Measurements from ENCODE around the gene RGS6.

Gene RGS6

DNA sequence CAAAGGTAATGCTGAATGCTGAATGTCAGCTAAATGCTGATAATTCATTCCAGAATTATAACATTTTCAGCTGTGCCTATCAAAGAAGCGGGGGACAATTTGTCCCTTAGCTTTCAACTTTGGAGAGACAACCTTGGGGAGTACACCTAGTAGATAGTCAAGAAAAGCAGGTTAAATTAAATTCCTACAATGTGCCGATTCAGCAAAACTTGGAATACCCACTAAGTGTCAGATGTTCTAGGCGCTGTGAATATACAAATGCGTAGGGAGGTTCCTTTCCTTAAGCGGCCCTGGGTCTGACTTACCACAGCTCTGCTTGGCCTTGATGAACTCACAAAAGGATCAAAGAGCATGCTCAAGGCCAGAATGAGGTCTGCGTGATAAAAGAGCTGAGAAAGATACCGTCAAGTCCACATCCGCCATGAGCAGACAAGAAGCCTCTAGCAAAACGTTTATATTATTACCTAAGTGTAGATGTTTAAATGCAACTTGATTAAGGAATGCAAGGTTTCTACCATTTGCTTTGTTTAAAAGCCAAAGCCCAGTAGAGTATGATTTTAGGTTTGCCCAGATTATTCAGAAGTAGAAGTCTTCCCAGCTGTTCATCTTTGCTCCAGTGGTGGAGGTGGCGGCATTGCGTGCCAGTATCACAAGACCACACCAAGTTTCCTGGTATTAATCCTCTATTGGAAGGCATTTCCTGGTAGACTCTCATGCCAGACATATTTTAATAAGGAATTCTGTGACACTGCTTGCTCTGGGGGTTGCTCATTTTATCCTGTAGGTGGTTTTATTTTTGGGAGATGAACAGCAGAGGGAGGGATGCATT lies 593.1 kb downstream of the RGS6 start:
- no peak for DNase-seq (ENCODE audit: low read depth)

DNA sequence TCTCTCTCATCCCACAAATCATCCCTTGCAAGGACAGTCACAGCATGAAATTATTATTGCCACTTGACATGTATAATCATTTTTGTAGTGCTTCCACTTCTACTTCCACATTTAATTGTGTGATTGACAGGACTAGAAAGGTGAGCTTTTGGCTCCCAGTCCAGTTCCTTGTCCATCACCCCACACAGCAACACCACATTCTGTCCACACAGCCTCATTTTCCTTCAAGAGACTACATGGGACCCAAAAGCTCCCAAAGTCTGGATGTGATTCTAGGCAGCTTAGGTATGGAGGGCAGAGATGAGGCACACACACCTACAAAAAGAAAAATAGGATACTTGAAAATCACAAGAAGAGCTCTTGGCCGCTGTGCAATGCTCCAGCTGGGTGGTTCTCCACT lies 595.4 kb downstream of the RGS6 start:
- no peak for DNase-seq (ENCODE audit: low read depth)

DNA sequence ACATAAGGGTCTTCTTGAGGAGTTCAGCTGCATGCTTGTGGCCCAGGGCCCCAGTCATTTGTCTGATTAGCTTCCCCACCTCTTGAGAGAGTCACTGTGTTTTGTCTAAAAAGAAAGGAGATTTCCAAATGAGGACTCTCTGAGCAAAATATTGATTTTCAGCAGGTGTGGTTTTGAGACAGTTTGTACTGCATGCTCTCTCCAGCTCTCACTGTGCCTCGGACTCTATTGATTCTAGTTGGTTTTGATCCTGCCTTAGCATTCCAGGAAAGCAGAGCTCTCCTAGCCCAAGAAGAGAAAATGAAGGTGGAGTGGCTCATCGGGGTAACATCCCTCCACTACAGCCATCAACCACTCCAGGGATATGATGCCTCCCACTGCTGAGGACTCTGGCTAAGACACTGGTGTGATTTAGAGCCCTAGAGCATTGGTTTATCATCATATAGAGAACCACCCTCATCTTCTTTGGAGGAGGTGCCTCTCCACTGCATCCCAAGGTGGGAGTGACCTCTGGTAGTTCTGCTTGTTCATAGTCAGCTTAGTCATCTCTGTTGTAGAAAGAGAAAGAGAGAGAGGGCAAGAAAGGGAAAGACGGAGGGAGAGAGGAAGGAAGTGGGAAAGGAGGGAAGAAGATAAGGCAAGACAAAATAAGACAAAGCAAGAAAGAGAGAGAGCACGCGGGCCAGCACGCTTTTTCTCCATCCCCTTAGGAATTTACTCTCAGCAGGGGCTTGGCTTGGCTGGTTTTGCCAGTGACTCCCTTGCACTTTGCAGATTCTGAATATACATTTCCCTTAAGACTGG lies 596.0 kb downstream of the RGS6 start:
- no peak for DNase-seq (ENCODE audit: low read depth)

GRCh38 chr14:72528863-72529175 lies 596.6 kb downstream of the RGS6 start:
- no peak for DNase-seq (ENCODE audit: low read depth)

DNA sequence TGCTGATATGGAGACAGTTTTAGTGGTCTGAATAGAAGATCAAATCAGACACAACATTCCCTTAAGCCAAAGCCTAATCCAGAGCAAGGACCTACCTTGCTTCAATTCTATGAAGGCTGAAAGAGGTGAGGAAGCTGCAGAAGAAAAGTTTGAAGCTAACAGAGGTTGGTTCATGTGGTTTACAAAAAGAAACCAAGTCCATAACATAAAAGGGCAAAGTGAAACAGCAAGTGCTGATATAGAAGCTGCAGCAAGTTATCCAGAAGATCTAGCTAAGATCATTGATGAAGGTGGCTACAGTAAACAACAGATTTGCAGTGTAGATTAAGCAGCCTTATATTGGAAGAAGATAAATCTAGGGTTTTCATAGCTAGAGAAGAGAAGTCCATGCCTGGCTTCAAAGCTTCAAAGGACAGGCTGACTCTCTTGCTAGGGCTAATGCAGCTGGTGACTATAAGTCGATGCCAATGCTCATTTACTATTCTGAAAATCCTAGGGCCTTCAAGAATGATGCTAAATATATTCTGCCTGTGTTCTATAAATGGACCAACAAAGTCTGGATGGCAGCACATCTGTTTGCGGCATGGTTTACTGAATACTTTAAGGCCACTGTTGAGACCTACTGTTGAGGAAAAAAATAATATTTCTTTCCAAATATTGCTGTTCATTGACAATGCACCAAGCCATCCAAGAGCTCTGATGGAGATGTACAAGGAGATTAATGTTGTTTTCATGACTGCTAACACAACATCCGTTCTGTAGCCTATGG lies 600.6 kb downstream of the RGS6 start:
- no peak for DNase-seq (ENCODE audit: low read depth)

DNA sequence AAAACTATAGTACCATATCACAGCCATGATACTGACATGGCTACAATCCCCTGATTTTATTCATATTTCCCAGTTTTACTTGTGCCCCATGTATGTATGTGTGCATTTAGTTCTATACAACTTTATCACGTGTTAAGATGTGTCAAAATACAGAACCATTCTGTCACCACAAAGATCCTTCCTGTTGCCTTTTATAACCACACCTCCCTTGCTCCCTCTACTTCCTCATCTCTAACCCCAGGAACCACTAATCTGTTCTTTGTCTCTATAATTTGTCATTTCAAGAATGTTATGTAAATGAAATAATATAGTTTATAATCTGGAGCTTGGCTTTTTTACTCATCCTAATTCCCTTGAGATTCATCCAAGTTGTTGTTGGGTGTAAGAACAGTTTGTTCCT lies 603.3 kb downstream of the RGS6 start:
- no peak for DNase-seq (ENCODE audit: low read depth)

DNA sequence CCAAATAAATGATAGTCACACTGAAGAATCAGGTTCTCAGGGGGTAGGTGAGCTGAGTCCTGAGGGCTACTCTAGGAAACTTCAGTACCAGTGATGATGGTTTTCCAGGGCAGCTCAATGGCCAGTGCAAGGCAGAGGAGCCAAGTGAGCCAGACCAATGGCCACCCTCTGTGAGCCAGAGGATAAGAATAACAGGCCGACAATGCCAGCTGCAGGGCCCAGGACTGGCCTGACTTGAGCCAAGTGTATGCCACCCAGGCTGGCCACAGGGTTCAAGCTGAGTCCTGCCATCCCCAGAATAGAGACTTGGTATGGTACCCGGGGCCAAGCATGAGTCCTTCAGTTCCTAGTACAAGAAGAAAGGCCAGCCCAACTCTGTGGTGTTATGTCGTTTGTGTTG lies 606.2 kb downstream of the RGS6 start:
- DNase-seq (ENCODE audit: low read depth), result no peak

- no peak for DNase-seq (ENCODE audit: low read depth)
Observed at GRCh38 chr14:72539661-72540315, 607.6 kb downstream of the RGS6 start.

GRCh38 chr14:72540836-72541235 lies 608.6 kb downstream of the RGS6 start:
- no peak for DNase-seq (ENCODE audit: low read depth)

- DNase-seq (ENCODE audit: low read depth), result no peak
Observed at GRCh38 chr14:72541546-72541945, 609.3 kb downstream of the RGS6 start.

- DNase-seq (ENCODE audit: low read depth), result no peak
Observed at GRCh38 chr14:72543341-72543740, 611.1 kb downstream of the RGS6 start.

DNA sequence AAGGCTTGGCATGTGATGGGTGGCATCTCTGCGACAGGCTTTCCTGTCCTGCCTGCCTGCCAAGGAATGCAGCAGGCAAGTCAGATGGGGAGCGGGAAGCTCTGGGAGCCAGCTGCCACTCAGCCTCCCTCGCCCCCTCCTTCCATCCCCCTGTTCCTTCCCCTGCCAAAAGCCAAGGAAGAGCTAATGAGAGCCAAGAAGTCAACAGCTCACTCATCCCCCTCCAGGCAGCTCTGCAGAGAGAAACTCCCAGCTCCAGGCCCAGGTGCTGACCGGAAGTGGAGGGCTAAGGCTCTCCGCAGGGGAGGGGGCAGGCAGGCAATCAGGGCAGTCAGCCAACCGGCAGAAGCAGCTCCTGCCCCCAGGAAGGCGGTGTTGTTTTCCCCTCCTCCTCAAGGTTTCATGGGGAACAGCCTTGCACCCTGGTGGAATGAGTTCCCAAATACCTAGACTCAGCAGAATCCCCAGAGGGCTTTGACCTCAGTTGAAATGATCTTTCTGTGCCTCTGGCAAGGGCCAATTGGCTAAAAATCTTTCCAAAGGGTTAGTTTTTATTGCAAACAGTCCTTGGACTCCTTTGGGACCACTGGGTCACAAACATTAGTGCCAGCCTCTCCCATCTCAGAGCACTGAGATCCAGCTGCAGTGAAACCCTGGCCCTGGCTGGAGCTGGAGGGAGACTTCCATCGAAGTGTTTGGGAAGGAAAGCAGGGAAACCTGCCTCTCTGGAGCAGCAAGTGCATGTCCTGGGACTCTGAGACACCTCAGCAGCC lies 612.6 kb downstream of the RGS6 start:
- no peak for DNase-seq (ENCODE audit: low read depth)

- no peak for DNase-seq (ENCODE audit: low read depth)
Observed at GRCh38 chr14:72545411-72546311, 613.4 kb downstream of the RGS6 start.

GRCh38 chr14:72546344-72547016 lies 614.3 kb downstream of the RGS6 start:
- DNase-seq (ENCODE audit: low read depth), result no peak

GRCh38 chr14:72547999-72548398 lies 615.8 kb downstream of the RGS6 start:
- no peak for DNase-seq (ENCODE audit: low read depth)

DNA sequence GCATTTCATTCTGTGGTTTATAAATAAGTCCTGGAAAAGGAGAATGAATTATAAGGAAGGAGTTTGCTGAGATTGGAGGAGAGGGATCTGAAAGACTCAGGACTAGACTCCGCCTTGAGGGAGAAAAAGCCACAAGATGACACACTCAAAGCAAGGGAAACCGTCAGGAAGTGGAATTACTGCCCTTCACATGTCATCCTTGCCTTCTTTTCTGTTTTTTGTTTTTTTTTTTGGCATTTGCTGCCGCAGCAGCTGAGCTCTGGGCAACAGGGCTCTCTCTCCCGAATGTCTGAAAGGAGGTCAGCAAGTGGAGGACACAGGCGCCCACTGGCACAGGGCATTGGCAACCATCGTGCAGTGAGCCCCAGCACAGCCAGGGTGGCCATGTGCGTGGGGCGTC lies 616.8 kb downstream of the RGS6 start:
- DNase-seq (ENCODE audit: low read depth), result no peak

GRCh38 chr14:72549854-72550253 lies 617.6 kb downstream of the RGS6 start:
- no peak for DNase-seq (ENCODE audit: low read depth)

DNA sequence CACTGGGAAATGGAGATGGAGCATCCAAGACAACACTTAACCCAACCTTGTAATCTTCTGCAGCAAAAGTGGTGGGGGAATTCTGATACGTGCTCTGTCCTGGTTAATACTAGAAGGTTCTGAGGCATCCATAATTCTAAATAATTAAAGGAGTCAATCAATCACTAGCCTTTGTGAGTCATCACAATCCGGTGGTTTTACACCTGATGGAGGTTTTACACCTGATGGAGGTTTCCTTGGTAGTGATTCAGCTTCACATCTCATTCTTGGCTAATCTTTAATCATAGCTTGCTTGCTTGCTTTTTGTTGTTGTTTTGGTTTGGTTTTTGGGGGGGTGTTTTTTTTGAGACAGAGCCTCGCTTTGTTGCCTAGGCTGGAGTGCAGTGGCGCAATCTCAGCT lies 618.3 kb downstream of the RGS6 start:
- no peak for DNase-seq (ENCODE audit: low read depth)

DNA sequence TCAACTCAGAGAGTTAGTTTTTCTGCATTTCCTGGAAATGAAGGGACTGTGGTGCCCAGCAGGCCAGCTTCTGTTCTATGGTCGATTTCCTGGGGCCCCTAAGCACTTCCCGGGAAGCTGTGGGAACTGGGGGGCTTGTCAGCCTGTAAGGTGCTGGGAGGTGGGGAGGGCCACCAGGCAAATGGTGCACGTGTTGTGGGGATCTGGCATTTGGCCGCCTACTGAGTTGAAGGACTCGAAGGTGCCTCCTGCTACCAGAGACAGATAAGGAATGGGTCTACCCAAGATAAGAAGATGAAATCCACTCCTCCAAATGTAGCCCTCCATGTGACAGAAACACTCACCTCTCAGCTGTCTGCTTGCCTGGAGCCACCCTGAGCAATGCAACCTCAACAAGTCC lies 620.0 kb downstream of the RGS6 start:
- DNase-seq (ENCODE audit: low read depth), result no peak

DNA sequence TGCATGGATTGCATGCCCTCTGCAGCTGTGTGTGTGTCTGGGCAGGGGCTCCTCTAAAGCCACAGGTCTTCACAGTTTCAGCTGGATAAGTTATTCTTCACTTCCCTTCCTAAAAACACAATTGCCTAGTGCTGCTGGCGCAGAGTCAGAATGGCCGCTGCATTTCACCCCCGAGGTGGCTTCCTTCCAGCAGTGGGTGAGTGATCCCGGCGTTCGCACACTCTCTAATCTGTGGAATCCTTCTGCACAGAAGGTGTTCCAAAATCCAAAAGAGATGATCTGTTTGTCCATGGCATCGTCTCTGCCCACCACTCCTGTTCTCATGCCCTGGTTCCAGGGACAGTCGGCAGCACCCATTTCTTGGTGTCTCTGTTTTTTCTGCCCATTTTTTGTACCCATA lies 620.9 kb downstream of the RGS6 start:
- no peak for DNase-seq (ENCODE audit: low read depth)
